Measurements from ENCODE around the gene CALD1.

The CALD1 gene

GRCh38 chr7:134888141-134888740 lies 108.8 kb downstream of the CALD1 start:
- TF ChIP-seq CTCF (IDR thresholded peaks at IDR 0.05; ENCODE audit: borderline replicate concordance, insufficient read depth, low read depth, low read length), result no peak
- no peak overlapping the region for H3K4me3 ChIP-seq (ENCODE audit: low read depth, low read length)

- no peak overlapping the region for H3K4me3 ChIP-seq (ENCODE audit: low read depth, low read length)
- TF ChIP-seq CTCF (IDR thresholded peaks at IDR 0.05; ENCODE audit: borderline replicate concordance, insufficient read depth, low read depth, low read length), result no peak
Observed at GRCh38 chr7:134890246-134891240, 111.1 kb downstream of the CALD1 start.

- no peak for TF ChIP-seq CTCF (IDR thresholded peaks at IDR 0.05; ENCODE audit: borderline replicate concordance, insufficient read depth, low read depth, low read length)
- H3K4me3 ChIP-seq (ENCODE audit: low read depth, low read length), result no peak overlapping the region
Observed at GRCh38 chr7:134891262-134891695, 111.8 kb downstream of the CALD1 start.

- TF ChIP-seq CTCF (IDR thresholded peaks at IDR 0.05; ENCODE audit: borderline replicate concordance, insufficient read depth, low read depth, low read length), result no peak
Observed at GRCh38 chr7:134891696-134892678, 112.6 kb downstream of the CALD1 start.

GRCh38 chr7:134892963-134893362 lies 113.5 kb downstream of the CALD1 start:
- TF ChIP-seq CTCF (IDR thresholded peaks at IDR 0.05; ENCODE audit: borderline replicate concordance, insufficient read depth, low read depth, low read length), result no peak
- no peak overlapping the region for H3K4me3 ChIP-seq (ENCODE audit: low read depth, low read length)

More at GRCh38 chr7:134891696-134892678, 112.6 kb downstream of the CALD1 start:
- H3K4me3 ChIP-seq (ENCODE audit: low read depth, low read length), result no peak overlapping the region

- no peak overlapping the region for H3K4me3 ChIP-seq (ENCODE audit: low read depth, low read length)
- no peak for TF ChIP-seq CTCF (IDR thresholded peaks at IDR 0.05; ENCODE audit: borderline replicate concordance, insufficient read depth, low read depth, low read length)
Observed at GRCh38 chr7:134893920-134894319, 114.5 kb downstream of the CALD1 start.
